HepG2 (cell line): ENCODE measurements around the gene DFFA. TPM values are rescaled to one million over a fixed set of nuclear protein-coding genes. Genes with fewer than 3 reads are reported as not detected.

Experiments
- ATAC-seq: fragments of 200-7000 bp; cut with Tn5 transposase; 3 replicates; pipeline ENCODE4 v1.9.1; 2020; ENCODE audit warnings: mild to moderate bottlenecking, moderate library complexity
- BruUV-seq: library from RNA; stranded (reverse); fragments of 400-500 nt; replicated peaks from 2 replicates; lab custom pipeline; 2021; lab: Mats Ljungman, UMichigan
- CTCF ChIA-PET: fragments of 300-600 bp; formaldehyde crosslinking; extraction: SDS; loops from one replicate; lab custom pipeline; 2021; ENCODE audit warnings: low total read pairs, inconsistent platforms, low intra/inter-chr PET ratio; lab: Yijun Ruan, JAX
- POLR2A ChIA-PET: fragments of 350-600 bp; sonication (Branson Sonifier 250); formaldehyde crosslinking; loops from one replicate; lab custom pipeline; 2020; ENCODE audit warnings: antibody characterized with exemption, inconsistent platforms; lab: Yijun Ruan, JAX
- DNase-seq: peaks from one replicate; pipeline ENCODE4 v3.0.0-alpha.2; 2015; ENCODE audit warnings: low spot score
- FAIRE-seq: peaks from 3 replicates; lab custom pipeline; 2011; peaks lifted over from hg19 to GRCh38; lab: Jason Lieb, UNC
- H2AFZ ChIP-seq: one replicate; pipeline ENCODE4 v1.6.1; 2011; ENCODE audit warnings: low read length, inconsistent platforms
- H3K27ac ChIP-seq: fragments of 300-600 bp; 3 replicates; pipeline ENCODE4 v1.8.0; 2011; ENCODE audit warnings: mixed run types, mild to moderate bottlenecking, mixed read lengths, low read length, inconsistent platforms; ENCODE audit not compliant: insufficient read depth; ENCODE audit errors: extremely low read length
- H3K27me3 ChIP-seq, 2 experiments: fragments of 200-600 bp in 1 of 2; 2 replicates in 1 of 2; 3 replicates in 1 of 2; pipeline versions ENCODE4 v1.6.0 to v1.8.0; 2011; ENCODE audit warnings: low read length in 2 of 2, mild to moderate bottlenecking in 2 of 2, moderate library complexity in 2 of 2, inconsistent platforms in 1 of 2; ENCODE audit not compliant: insufficient read depth in 2 of 2, control insufficient read depth in 1 of 2
- H3K36me3 ChIP-seq, 2 experiments: fragments of 200-600 bp in 1 of 2; replicated peaks in 1 of 2; 2 replicates in 1 of 2; 3 replicates in 1 of 2; pipeline versions ENCODE4 v1.5.1 to v1.8.0; 2011; ENCODE audit warnings: low read length in 2 of 2, inconsistent platforms in 1 of 2; ENCODE audit not compliant: insufficient read depth in 2 of 2, control insufficient read depth in 1 of 2
- H3K4me1 ChIP-seq: 2 replicates; pipeline ENCODE4 v1.5.1; 2012; ENCODE audit warnings: low read length, inconsistent platforms; ENCODE audit not compliant: insufficient read depth
- H3K4me2 ChIP-seq: 2 replicates; pipeline ENCODE4 v1.6.0; 2011; ENCODE audit warnings: low read depth, low read length, inconsistent platforms
- H3K4me3 ChIP-seq, 3 experiments: fragments of 200-600 bp in 1 of 3; sonication (generic), shearing (Covaris generic) in 1 of 3; replicated peaks in 1 of 3; 2 replicates each; pipeline ENCODE4 v1.5.1; 2011 to 2016; ENCODE audit warnings: low read length in 3 of 3, inconsistent platforms in 2 of 3, low read depth in 2 of 3, mild to moderate bottlenecking in 2 of 3, control low read depth in 1 of 3, mixed read lengths in 1 of 3; ENCODE audit not compliant: insufficient read depth in 1 of 3
- H3K79me2 ChIP-seq: one replicate; pipeline ENCODE4 v1.6.1; 2011; ENCODE audit warnings: low read length, inconsistent platforms; ENCODE audit not compliant: insufficient read depth
- H3K9ac ChIP-seq: 2 replicates; pipeline ENCODE4 v1.6.0; 2011; ENCODE audit warnings: mild to moderate bottlenecking, low read depth, low read length, inconsistent platforms; ENCODE audit not compliant: insufficient read depth
- H3K9me3 ChIP-seq: 2 replicates; pipeline ENCODE4 v1.5.1; 2012; ENCODE audit warnings: mild to moderate bottlenecking, low read length
- H4K20me1 ChIP-seq: 2 replicates; pipeline ENCODE4 v1.6.0; 2011; ENCODE audit warnings: inconsistent platforms, mild to moderate bottlenecking, low read length, moderate library complexity; ENCODE audit not compliant: insufficient read depth
- NR1H2 ChIP-seq: sonication (generic); formaldehyde crosslinking; IDR thresholded peaks from 2 replicates; pipeline ENCODE4 v1.8.1; 2022; ENCODE audit warnings: low read depth, missing genetic modification reagents, borderline replicate concordance
- POGZ ChIP-seq: sonication (generic); formaldehyde crosslinking; IDR thresholded peaks from 2 replicates; pipeline ENCODE4 v1.4.0; 2020; ENCODE audit warnings: mild to moderate bottlenecking, missing genetic modification reagents
- STAG1 ChIP-seq: sonication (generic); formaldehyde crosslinking; IDR thresholded peaks from 2 replicates; pipeline ENCODE4 v1.4.0; 2020; ENCODE audit warnings: missing genetic modification reagents
- TAF15 ChIP-seq: fragments of 200-400 bp; formaldehyde crosslinking; IDR thresholded peaks from one replicate; pipeline ENCODE4 v1.6.1; 2018; ENCODE audit warnings: mild to moderate bottlenecking, low read depth, low read length; ENCODE audit not compliant: poor library complexity, severe bottlenecking
- TBL1XR1 ChIP-seq: fragments of 150-350 bp; IDR thresholded peaks from 2 replicates; pipeline ENCODE4 v1.6.1; 2014; ENCODE audit warnings: borderline replicate concordance, low read length; ENCODE audit not compliant: partially characterized antibody
- ZNF264 ChIP-seq: sonication (generic); formaldehyde crosslinking; IDR thresholded peaks from 2 replicates; pipeline ENCODE4 v1.4.0; 2020; ENCODE audit warnings: missing genetic modification reagents
- ZNF484 ChIP-seq: sonication (generic); formaldehyde crosslinking; IDR thresholded peaks from 2 replicates; pipeline ENCODE4 v1.5.1; 2020; ENCODE audit warnings: mild to moderate bottlenecking, low read depth, missing genetic modification reagents, borderline replicate concordance
- ZNF543 ChIP-seq: sonication (generic); formaldehyde crosslinking; IDR thresholded peaks from 2 replicates; pipeline ENCODE4 v1.4.0; 2020; ENCODE audit warnings: mild to moderate bottlenecking, missing genetic modification reagents
- WGBS: methylation state at CpG from one replicate; pipeline ENCODE4 v1.1.6; 2017; ENCODE audit warnings: low lambda C conversion rate; 5-methylcytosine and 5-hydroxymethylcytosine counted together
- in situ Hi-C: cut with HindIII; loops from 2 replicates; pipeline ENCODE4 v1.10.0; 2017; ENCODE audit warnings: low pct_unique_long_range_greater_than_20kb; ENCODE audit not compliant: extremely low pct_ligation_motif_present
- intact Hi-C: fragments of 100-400 bp; cut with micrococcal nuclease; formaldehyde crosslinking; loops from one replicate; pipeline ENCODE4 v1.10.0; 2022; ENCODE audit not compliant: unreplicated experiment
- polyA plus RNA-seq, 8 experiments: library from polyadenylated mRNA; depleted of rRNA in 3 of 8; stranded (reverse) in 7 of 8; unstranded in 1 of 8; fragments of >200 nt; fragmentation: Illumina TruSeq in 4 of 8; extraction: Trizol in 4 of 8; gene quantifications; 2 replicates each; pipeline versions ENCODE4 v1.2.1 to v1.2.3, GENCODE V29; 2011 to 2016; ENCODE audit warnings: low read depth in 4 of 8, missing spikeins in 1 of 8, mixed read lengths in 1 of 8; ENCODE audit not compliant: insufficient read depth in 1 of 8
- total RNA-seq, 5 experiments: library from RNA; depleted of rRNA; stranded (reverse); fragments of >200 nt; fragmentation: Illumina TruSeq; extraction: Trizol; gene quantifications; 2 replicates each; pipeline ENCODE4 v1.2.3, GENCODE V29; 2016; ENCODE audit warnings: low read depth in 1 of 5
- TF ChIP-seq, protein P1 (sequence below): sonication (generic); formaldehyde crosslinking; IDR thresholded peaks from 2 replicates; pipeline ENCODE4 v1.4.0; 2020; ENCODE audit warnings: missing genetic modification reagents, borderline replicate concordance
- TF ChIP-seq, protein P2 (sequence below): sonication (generic); formaldehyde crosslinking; IDR thresholded peaks from 2 replicates; pipeline ENCODE4 v1.5.0; 2020; ENCODE audit warnings: missing genetic modification reagents
- TF ChIP-seq, protein P3 (sequence below): IDR thresholded peaks from 2 replicates; pipeline ENCODE4 v1.6.1; 2016; ENCODE audit warnings: missing compliant biosample characterization, missing genetic modification reagents, borderline replicate concordance
- TF ChIP-seq, protein P4 (sequence below): IDR thresholded peaks from 2 replicates; pipeline ENCODE4 v1.6.1; 2012; ENCODE audit warnings: low read depth, low read length, improper control_type of control experiment
- TF ChIP-seq, protein P5 (sequence below): sonication (generic); formaldehyde crosslinking; IDR thresholded peaks from 2 replicates; pipeline ENCODE4 v1.5.0; 2020; ENCODE audit warnings: mild to moderate bottlenecking, missing genetic modification reagents

The DFFA gene
- total and polyA plus RNA-seq, 2 of the 13 experiments (the other 11 are each of a cell fraction or from before 2014, with no cell fraction given) = 16.5 to 33.9 TPM

DNA sequence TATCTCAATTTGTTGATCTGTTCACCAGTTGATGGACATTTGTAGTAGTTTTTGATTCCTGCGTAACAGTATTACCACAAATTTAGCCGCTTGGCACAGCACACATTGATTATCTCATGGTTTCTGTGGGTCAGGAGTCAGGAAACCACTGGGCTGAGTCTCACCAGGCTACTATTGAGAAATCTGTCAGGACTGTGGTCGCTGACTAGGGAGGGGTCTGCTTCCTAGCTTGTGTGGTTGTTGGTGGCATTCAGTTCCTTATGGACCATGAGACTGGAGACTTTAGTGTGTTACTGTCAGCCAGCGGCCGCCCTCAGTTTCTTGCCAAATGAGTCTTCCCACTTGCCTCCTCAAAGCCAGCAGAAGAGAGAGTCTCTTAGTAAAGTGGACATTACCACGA lies 12.2 kb upstream of the DFFA start (continued):
- TF ChIP-seq, protein P1, sequence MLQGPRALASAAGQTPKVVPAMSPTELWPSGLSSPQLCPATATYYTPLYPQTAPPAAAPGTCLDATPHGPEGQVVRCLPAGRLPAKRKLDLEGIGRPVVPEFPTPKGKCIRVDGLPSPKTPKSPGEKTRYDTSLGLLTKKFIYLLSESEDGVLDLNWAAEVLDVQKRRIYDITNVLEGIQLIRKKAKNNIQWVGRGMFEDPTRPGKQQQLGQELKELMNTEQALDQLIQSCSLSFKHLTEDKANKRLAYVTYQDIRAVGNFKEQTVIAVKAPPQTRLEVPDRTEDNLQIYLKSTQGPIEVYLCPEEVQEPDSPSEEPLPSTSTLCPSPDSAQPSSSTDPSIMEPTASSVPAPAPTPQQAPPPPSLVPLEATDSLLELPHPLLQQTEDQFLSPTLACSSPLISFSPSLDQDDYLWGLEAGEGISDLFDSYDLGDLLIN = no peak
- TF ChIP-seq, protein P2, sequence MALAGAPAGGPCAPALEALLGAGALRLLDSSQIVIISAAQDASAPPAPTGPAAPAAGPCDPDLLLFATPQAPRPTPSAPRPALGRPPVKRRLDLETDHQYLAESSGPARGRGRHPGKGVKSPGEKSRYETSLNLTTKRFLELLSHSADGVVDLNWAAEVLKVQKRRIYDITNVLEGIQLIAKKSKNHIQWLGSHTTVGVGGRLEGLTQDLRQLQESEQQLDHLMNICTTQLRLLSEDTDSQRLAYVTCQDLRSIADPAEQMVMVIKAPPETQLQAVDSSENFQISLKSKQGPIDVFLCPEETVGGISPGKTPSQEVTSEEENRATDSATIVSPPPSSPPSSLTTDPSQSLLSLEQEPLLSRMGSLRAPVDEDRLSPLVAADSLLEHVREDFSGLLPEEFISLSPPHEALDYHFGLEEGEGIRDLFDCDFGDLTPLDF (CRISPR knock-in tag) = no peak
- TF ChIP-seq, protein P3, sequence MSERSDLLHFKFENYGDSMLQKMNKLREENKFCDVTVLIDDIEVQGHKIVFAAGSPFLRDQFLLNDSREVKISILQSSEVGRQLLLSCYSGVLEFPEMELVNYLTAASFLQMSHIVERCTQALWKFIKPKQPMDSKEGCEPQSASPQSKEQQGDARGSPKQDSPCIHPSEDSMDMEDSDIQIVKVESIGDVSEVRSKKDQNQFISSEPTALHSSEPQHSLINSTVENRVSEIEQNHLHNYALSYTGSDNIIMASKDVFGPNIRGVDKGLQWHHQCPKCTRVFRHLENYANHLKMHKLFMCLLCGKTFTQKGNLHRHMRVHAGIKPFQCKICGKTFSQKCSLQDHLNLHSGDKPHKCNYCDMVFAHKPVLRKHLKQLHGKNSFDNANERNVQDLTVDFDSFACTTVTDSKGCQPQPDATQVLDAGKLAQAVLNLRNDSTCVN (CRISPR knock-in tag) = no peak
- TF ChIP-seq STAG1 (CRISPR knock-in tag) (no peak), NR1H2 (CRISPR knock-in tag) (no peak), ZNF543 (CRISPR knock-in tag) (no peak)

DNA sequence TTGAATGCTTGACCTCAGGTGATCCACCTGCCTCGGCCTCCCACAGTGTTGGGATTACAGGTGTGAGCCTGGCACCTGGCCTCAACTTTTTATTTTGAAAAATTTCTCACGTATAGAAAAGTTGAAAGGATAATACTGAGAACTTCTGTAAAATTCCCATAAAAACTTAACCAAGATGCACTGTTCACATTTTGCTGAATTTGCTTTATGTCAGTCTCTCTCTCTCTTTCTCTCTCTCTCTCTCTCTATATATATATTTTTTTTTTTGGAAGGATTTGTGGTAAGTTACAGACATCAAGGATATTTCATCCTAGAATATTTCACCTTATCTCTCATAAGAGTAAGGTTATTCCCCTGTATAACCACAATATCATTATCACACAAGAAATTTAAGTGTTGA lies 8.3 kb upstream of the DFFA start:
- 96% methylated on average over 2 of the region's 2 CpGs for WGBS
- Histone ChIP-seq H3K36me3 (0 out of 5 replicates have a peak, but pooled peaks cover 2 to 4% of the 10 kb centered on the region in 2 experiments), H3K4me3 (no peak overlapping the region), H3K9me3 (no peaks in the 10 kb centered on the region), H4K20me1 (0 out of 2 replicates have a peak, but pooled peaks cover 3% of the 10 kb centered on the region), H3K79me2 (peaks cover 58% of the 10 kb centered on the region), H3K27me3 (no peaks in the 10 kb centered on the region), H3K27ac (no peak overlapping the region), H3K4me1 (peaks cover 20% of the 10 kb centered on the region), H3K9ac (no peak overlapping the region), H3K4me2 (no peak overlapping the region), H2AFZ (no peak overlapping the region)
- in situ Hi-C loops = no loop called here
- ChIA-PET CTCF (no interaction called here), POLR2A (no interaction called here)
- TF ChIP-seq ZNF484 (CRISPR knock-in tag) = no peak
- no peak for TF ChIP-seq TAF15
- TF ChIP-seq POGZ (CRISPR knock-in tag) = no peak
- no peak for TF ChIP-seq ZNF264 (CRISPR knock-in tag)
- TF ChIP-seq, protein P4, sequence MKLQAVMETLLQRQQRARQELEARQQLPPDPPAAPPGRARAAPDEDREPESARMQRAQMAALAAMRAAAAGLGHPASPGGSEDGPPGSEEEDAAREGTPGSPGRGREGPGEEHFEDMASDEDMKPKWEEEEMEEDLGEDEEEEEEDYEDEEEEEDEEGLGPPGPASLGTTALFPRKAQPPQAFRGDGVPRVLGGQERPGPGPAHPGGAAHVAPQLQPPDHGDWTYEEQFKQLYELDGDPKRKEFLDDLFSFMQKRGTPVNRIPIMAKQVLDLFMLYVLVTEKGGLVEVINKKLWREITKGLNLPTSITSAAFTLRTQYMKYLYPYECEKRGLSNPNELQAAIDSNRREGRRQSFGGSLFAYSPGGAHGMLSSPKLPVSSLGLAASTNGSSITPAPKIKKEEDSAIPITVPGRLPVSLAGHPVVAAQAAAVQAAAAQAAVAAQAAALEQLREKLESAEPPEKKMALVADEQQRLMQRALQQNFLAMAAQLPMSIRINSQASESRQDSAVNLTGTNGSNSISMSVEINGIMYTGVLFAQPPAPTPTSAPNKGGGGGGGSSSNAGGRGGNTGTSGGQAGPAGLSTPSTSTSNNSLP = no peak
- no peak for TF ChIP-seq TBL1XR1
- TF ChIP-seq, protein P5, sequence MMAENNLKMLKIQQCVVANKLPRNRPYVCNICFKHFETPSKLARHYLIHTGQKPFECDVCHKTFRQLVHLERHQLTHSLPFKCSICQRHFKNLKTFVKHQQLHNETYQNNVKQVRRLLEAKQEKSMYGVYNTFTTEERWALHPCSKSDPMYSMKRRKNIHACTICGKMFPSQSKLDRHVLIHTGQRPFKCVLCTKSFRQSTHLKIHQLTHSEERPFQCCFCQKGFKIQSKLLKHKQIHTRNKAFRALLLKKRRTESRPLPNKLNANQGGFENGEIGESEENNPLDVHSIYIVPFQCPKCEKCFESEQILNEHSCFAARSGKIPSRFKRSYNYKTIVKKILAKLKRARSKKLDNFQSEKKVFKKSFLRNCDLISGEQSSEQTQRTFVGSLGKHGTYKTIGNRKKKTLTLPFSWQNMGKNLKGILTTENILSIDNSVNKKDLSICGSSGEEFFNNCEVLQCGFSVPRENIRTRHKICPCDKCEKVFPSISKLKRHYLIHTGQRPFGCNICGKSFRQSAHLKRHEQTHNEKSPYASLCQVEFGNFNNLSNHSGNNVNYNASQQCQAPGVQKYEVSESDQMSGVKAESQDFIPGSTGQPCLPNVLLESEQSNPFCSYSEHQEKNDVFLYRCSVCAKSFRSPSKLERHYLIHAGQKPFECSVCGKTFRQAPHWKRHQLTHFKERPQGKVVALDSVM (CRISPR knock-in tag) = no peak
- FAIRE-seq = no peak
- intact Hi-C loops = no loop called here
- DNase-seq = no peak
- BruUV-seq = no TSS peak
- no peak for ATAC-seq
